SK-N-SH (cell line): ENCODE measurements around the gene REEP1. TPM values are rescaled to one million over a fixed set of nuclear protein-coding genes. Genes with fewer than 3 reads are reported as not detected.

Experiments used
- CTCF ChIA-PET: fragments of 300-600, 350-600 bp; formaldehyde crosslinking; extraction: SDS; loops from one replicate; lab custom pipeline; 2021; lab: Yijun Ruan, JAX
- POLR2A ChIA-PET: fragments of 350-600 bp; sonication (Branson Sonifier 250); formaldehyde crosslinking; extraction: SDS; loops from one replicate; lab custom pipeline; 2020; ENCODE audit warnings: antibody characterized with exemption, inconsistent platforms; lab: Yijun Ruan, JAX
- DNase-seq: peaks from one replicate; pipeline ENCODE4 v3.0.0; 2012
- H2AFZ ChIP-seq: fragments of 200-600 bp; sonication (generic); 2 replicates; pipeline ENCODE4 v1.8.1; 2016; ENCODE audit warnings: antibody characterized with exemption, mild to moderate bottlenecking, low read depth
- H3F3A ChIP-seq: fragments of 200-600 bp; sonication (generic); replicated peaks from 2 replicates; pipeline ENCODE3; 2016; ENCODE audit warnings: antibody characterized with exemption, mild to moderate bottlenecking; ENCODE audit not compliant: insufficient read depth
- H3K27ac ChIP-seq, 2 experiments: fragments of 200-500 bp in 1 of 2; fragments of 200-600 bp in 1 of 2; sonication (Bioruptor generic) in 1 of 2; sonication (generic), shearing (Covaris generic) in 1 of 2; 2 replicates each; pipeline versions ENCODE4 v1.5.1 to v1.6.1; 2014 to 2016; ENCODE audit warnings: low read depth in 2 of 2, inconsistent platforms in 1 of 2, low read length in 1 of 2, mild to moderate bottlenecking in 1 of 2, mixed read lengths in 1 of 2
- H3K27me3 ChIP-seq: fragments of 200-600 bp; sonication (generic), shearing (Covaris generic); 2 replicates; pipeline ENCODE4 v1.6.1; 2016; ENCODE audit warnings: mixed run types; ENCODE audit not compliant: insufficient read depth
- H3K36me3 ChIP-seq, 2 experiments: fragments of 200-500 bp in 1 of 2; fragments of 200-600 bp in 1 of 2; sonication (Bioruptor generic) in 1 of 2; sonication (generic) in 1 of 2; replicated peaks in 1 of 2; 2 replicates each; pipeline versions ENCODE3 to v1.5.1; 2014 to 2016; ENCODE audit warnings: low read length in 1 of 2, mild to moderate bottlenecking in 1 of 2; ENCODE audit not compliant: insufficient read depth in 2 of 2, control insufficient read depth in 1 of 2
- H3K4me1 ChIP-seq, 2 experiments: fragments of 200-500 bp in 1 of 2; fragments of 200-600 bp in 1 of 2; sonication (Bioruptor generic) in 1 of 2; sonication (generic), shearing (Covaris generic) in 1 of 2; 2 replicates each; pipeline versions ENCODE4 v1.5.1 to v1.6.1; 2014 to 2016; ENCODE audit warnings: low read depth in 1 of 2, low read length in 1 of 2, mixed run types in 1 of 2; ENCODE audit not compliant: insufficient read depth in 2 of 2, control insufficient read depth in 1 of 2
- H3K4me2 ChIP-seq: fragments of 200-600 bp; sonication (generic), shearing (Covaris generic); 2 replicates; pipeline ENCODE4 v1.6.1; 2017; ENCODE audit warnings: mixed run types
- H3K4me3 ChIP-seq, 2 experiments: fragments of 200-500 bp in 1 of 2; fragments of 200-600 bp in 1 of 2; sonication (Bioruptor generic) in 1 of 2; sonication (generic), shearing (Covaris generic) in 1 of 2; 2 replicates each; pipeline versions ENCODE4 v1.5.1 to v1.8.1; 2014 to 2016; ENCODE audit warnings: low read depth in 2 of 2, inconsistent platforms in 1 of 2, low read length in 1 of 2, mild to moderate bottlenecking in 1 of 2, mixed read lengths in 1 of 2, moderate library complexity in 1 of 2
- H3K79me2 ChIP-seq: fragments of 200-600 bp; sonication (generic); 2 replicates; pipeline ENCODE4 v1.8.1; 2017; ENCODE audit warnings: mild to moderate bottlenecking; ENCODE audit not compliant: insufficient read depth
- H3K9ac ChIP-seq: fragments of 200-600 bp; sonication (generic); 2 replicates; pipeline ENCODE4 v1.6.1; 2017; ENCODE audit warnings: mixed run types
- H3K9me2 ChIP-seq: fragments of 200-600 bp; sonication (generic); 2 replicates; pipeline ENCODE4 v1.6.1; 2017; ENCODE audit warnings: mixed run types
- H3K9me3 ChIP-seq: fragments of 200-600 bp; sonication (generic); 2 replicates; pipeline ENCODE4 v1.6.1; 2017; ENCODE audit warnings: mixed run types, mild to moderate bottlenecking, moderate library complexity
- H4K20me1 ChIP-seq: fragments of 200-600 bp; sonication (generic); 2 replicates; pipeline ENCODE4 v1.6.1; 2017; ENCODE audit warnings: mild to moderate bottlenecking, mixed run types; ENCODE audit not compliant: insufficient read depth
- EP300 ChIP-seq, 2 experiments: IDR thresholded peaks; 2 replicates each; pipeline versions ENCODE4 v1.4.0 to v1.6.1; 2012; ENCODE audit warnings: borderline replicate concordance in 1 of 2, low read depth in 1 of 2, low read length in 1 of 2
- FOSL2 ChIP-seq: IDR thresholded peaks from 2 replicates; pipeline ENCODE4 v1.4.0; 2012; ENCODE audit warnings: low read depth, mild to moderate bottlenecking, moderate library complexity, borderline replicate concordance
- GATA2 ChIP-seq: sonication (generic); formaldehyde crosslinking; IDR thresholded peaks from 2 replicates; pipeline ENCODE4 v1.5.0; 2020; ENCODE audit warnings: mild to moderate bottlenecking, missing genetic modification reagents
- IRF3 ChIP-seq: fragments of 150-350 bp; IDR thresholded peaks from 2 replicates; pipeline ENCODE4 v1.6.1; 2016; ENCODE audit warnings: mild to moderate bottlenecking, low read depth, low read length
- JUND ChIP-seq: IDR thresholded peaks from 2 replicates; pipeline ENCODE4 v1.4.0; 2012
- MAX ChIP-seq: IDR thresholded peaks from 2 replicates; pipeline ENCODE4 v1.4.0; 2012; ENCODE audit warnings: low read depth
- MEF2A ChIP-seq: IDR thresholded peaks from 2 replicates; pipeline ENCODE4 v1.4.0; 2012; ENCODE audit warnings: low read depth, borderline replicate concordance
- MXI1 ChIP-seq: IDR thresholded peaks from 2 replicates; pipeline ENCODE4 v1.6.1; 2012; ENCODE audit warnings: mild to moderate bottlenecking, low read depth, low read length, improper control_type of control experiment
- NFIC ChIP-seq: IDR thresholded peaks from 2 replicates; pipeline ENCODE4 v1.4.0; 2012; ENCODE audit warnings: borderline replicate concordance
- NRF1 ChIP-seq: IDR thresholded peaks from 2 replicates; pipeline ENCODE4 v1.6.1; 2012; ENCODE audit warnings: low read depth, mild to moderate bottlenecking, low read length
- PBX3 ChIP-seq: IDR thresholded peaks from 2 replicates; pipeline ENCODE4; 2012
- POLR2AphosphoS5 ChIP-seq: IDR thresholded peaks from 2 replicates; pipeline ENCODE4 v1.6.1; 2012; ENCODE audit warnings: low read depth, low read length
- RAD21 ChIP-seq: IDR thresholded peaks from 2 replicates; pipeline ENCODE4 v1.6.1; 2012; ENCODE audit warnings: mild to moderate bottlenecking, low read length
- REST ChIP-seq: IDR thresholded peaks from 2 replicates; pipeline ENCODE4 v1.6.1; 2012; ENCODE audit warnings: mild to moderate bottlenecking, low read depth, low read length, moderate library complexity
- RFX5 ChIP-seq: IDR thresholded peaks from 2 replicates; pipeline ENCODE4 v1.6.1; 2012; ENCODE audit warnings: mild to moderate bottlenecking, improper control_type of control experiment, low read length
- RXRA ChIP-seq: IDR thresholded peaks from 2 replicates; pipeline ENCODE4 v1.4.0; 2012; ENCODE audit warnings: low read depth, mild to moderate bottlenecking, borderline replicate concordance
- SMC3 ChIP-seq: IDR thresholded peaks from 2 replicates; pipeline ENCODE4 v1.6.1; 2012; ENCODE audit warnings: low read depth, low read length, improper control_type of control experiment
- TCF12 ChIP-seq: IDR thresholded peaks from 2 replicates; pipeline ENCODE4 v1.4.0; 2012
- YY1 ChIP-seq: IDR thresholded peaks from 2 replicates; pipeline ENCODE4 v1.4.0; 2012; ENCODE audit warnings: low read depth, mild to moderate bottlenecking
- WGBS: methylation state at CpG from one replicate; pipeline ENCODE4 v1.1.6; 2017; ENCODE audit warnings: low lambda C conversion rate; 5-methylcytosine and 5-hydroxymethylcytosine counted together
- polyA plus RNA-seq, 3 experiments: library from polyadenylated mRNA; depleted of rRNA; stranded (reverse); fragments of >200 nt; gene quantifications; 2 replicates each; pipeline ENCODE4 v1.2.3, GENCODE V29; 2012

Gene REEP1
- polyA plus RNA-seq, 1 of the 3 experiments (the other 2 are of a cell fraction), result 0.13 TPM

GRCh38 chr2:86304416-86304815 is 33.0 kb downstream of the REEP1 start:
- no peaks in the 10 kb centered on the region for H3K36me3 ChIP-seq
- no peaks in the 10 kb centered on the region for H3K27me3 ChIP-seq
- H3F3A ChIP-seq, result no peaks in the 10 kb centered on the region
- H3K9me3 ChIP-seq, result no peaks in the 10 kb centered on the region
- H3K4me3 ChIP-seq, result no peak overlapping the region
- H3K9ac ChIP-seq, result no peak overlapping the region
- H4K20me1 ChIP-seq, result no peaks in the 10 kb centered on the region
- POLR2A ChIA-PET, result no interaction called here
- CTCF ChIA-PET, result interaction anchor here (1.1 to 2.0 kb wide), 3 partner anchors 11 to 575 kb away, joined by 3 to 6 read pairs (median 4); no protein-coding TSS in a partner anchor
- H3K9me2 ChIP-seq, result no peaks in the 10 kb centered on the region
- H3K4me1 ChIP-seq, result peaks cover 0 to 16% of the 10 kb centered on the region in 2 experiments; a peak in 3 of 4 replicates
- no peak overlapping the region for H3K27ac ChIP-seq
- no peak for DNase-seq
- 82% methylated on average over 3 of the region's 3 CpGs for WGBS
- H3K4me2 ChIP-seq, result no peak overlapping the region
- no peak overlapping the region for H2AFZ ChIP-seq
- no peaks in the 10 kb centered on the region for H3K79me2 ChIP-seq
- TF ChIP-seq NRF1 (no peak), EP300 (IDR thresholded peaks at IDR 0.05; ENCODE audit: borderline replicate concordance in 1 of 2, low read depth in 1 of 2, low read length in 1 of 2) (no peak), FOSL2 (no peak), IRF3 (no peak)

GRCh38 chr2:86302320-86302719 is 35.1 kb downstream of the REEP1 start:
- H3K9ac ChIP-seq, result no peak overlapping the region
- H4K20me1 ChIP-seq, result no peaks in the 10 kb centered on the region
- H2AFZ ChIP-seq, result no peak overlapping the region
- CTCF ChIA-PET, result interaction anchor here (0.9 kb wide), 1 partner anchor 16 kb away, joined by 3 read pairs; no protein-coding TSS in a partner anchor
- H3K79me2 ChIP-seq, result no peaks in the 10 kb centered on the region
- TF ChIP-seq FOSL2, result no peak
- TF ChIP-seq NRF1, result no peak
- TF ChIP-seq EP300 (IDR thresholded peaks at IDR 0.05; ENCODE audit: borderline replicate concordance in 1 of 2, low read depth in 1 of 2, low read length in 1 of 2), result no peak
- no peak for TF ChIP-seq IRF3
- TF ChIP-seq JUND, result no peak
- TF ChIP-seq POLR2AphosphoS5, result no peak
- TF ChIP-seq RFX5, result no peak
- no peak for TF ChIP-seq SMC3
- no peak for TF ChIP-seq RXRA
- TF ChIP-seq TCF12, result no peak
- no peak for TF ChIP-seq GATA2
- TF ChIP-seq YY1, result no peak
- TF ChIP-seq MAX, result no peak
- TF ChIP-seq PBX3, result no peak
- no peak for TF ChIP-seq NFIC
- TF ChIP-seq RAD21, result no peak
- TF ChIP-seq MXI1, result no peak
- TF ChIP-seq MEF2A, result no peak
- TF ChIP-seq REST, result no peak
- H3K9me3 ChIP-seq, result no peaks in the 10 kb centered on the region
- H3K36me3 ChIP-seq, result no peaks in the 10 kb centered on the region
- peak overlapping the region in 1 of 2 experiments; percentile 53; a peak in 2 of 4 replicates for H3K27ac ChIP-seq
- no peaks in the 10 kb centered on the region for H3K27me3 ChIP-seq
- POLR2A ChIA-PET, result no interaction called here
- H3F3A ChIP-seq, result no peaks in the 10 kb centered on the region
- peaks cover 0 to 16% of the 10 kb centered on the region in 2 experiments; a peak in 3 of 4 replicates for H3K4me1 ChIP-seq
- DNase-seq, result no peak
- no peak overlapping the region for H3K4me3 ChIP-seq
- 53% methylated on average over 1 of the region's 1 CpG for WGBS
- H3K4me2 ChIP-seq, result no peak overlapping the region
- H3K9me2 ChIP-seq, result no peaks in the 10 kb centered on the region
